ENCODE data around the gene NLGN3. TPM values are rescaled to one million over a fixed set of nuclear protein-coding genes. Genes with fewer than 3 reads are reported as not detected.

NLGN3 gene
- polyA plus RNA-seq, 2 of the 4 experiments (the other 2 are of a cell fraction) = 0.84 to 1.00 TPM

- Histone ChIP-seq H3K9me3 (no peaks in the 10 kb centered on the region), H3K27ac (no peak overlapping the region), H3K4me3 (no peak overlapping the region), H3K4me1 (no peaks in the 10 kb centered on the region), H3K4me2 (no peak overlapping the region)
- ChIA-PET POLR2A (no interaction called here), CTCF (interaction anchor here (0.8 to 1.0 kb wide), 3 partner anchors 25 to 27 kb away, joined by 3 to 4 read pairs (median 3); no protein-coding TSS in a partner anchor)
- FAIRE-seq (no peak), DNase-seq (ENCODE audit: low read depth in 1 of 2, low spot score in 1 of 2) (no peak), ATAC-seq (no peak)
- WGBS (ENCODE audit: missing lambda C conversion rate) = 41% methylated on average over 3 of the region's 3 CpGs
- TF ChIP-seq SMC3 (IDR thresholded peaks at IDR 0.05) (no peak), CHD4 (IDR thresholded peaks at IDR 0.05; ENCODE audit: borderline replicate concordance) (no peak), HOXB13 (CRISPR knock-in tag; IDR thresholded peaks at IDR 0.05; ENCODE audit: low read depth) (no peak), POLR2AphosphoS2 (conservative IDR thresholded peaks at IDR 0.05; ENCODE audit: low read length) (no peak), NR3C1 (IDR thresholded peaks at IDR 0.05) (no peak), SREBF2 (IDR thresholded peaks at IDR 0.05) (no peak), ZC3H11A (IDR thresholded peaks at IDR 0.05) (no peak), KDM5A (IDR thresholded peaks at IDR 0.05) (no peak), POLR2A (IDR thresholded peaks at IDR 0.05; ENCODE audit: low read length) (no peak), ATOH8 (CRISPR knock-in tag; IDR thresholded peaks at IDR 0.05; ENCODE audit: low read depth) (no peak), ESRRA (IDR thresholded peaks at IDR 0.05; ENCODE audit: borderline replicate concordance, low read length) (no peak), MAFK (IDR thresholded peaks at IDR 0.05; ENCODE audit: partially characterized antibody) (no peak), ZFP36 (IDR thresholded peaks at IDR 0.05; ENCODE audit: borderline replicate concordance, partially characterized antibody) (no peak), RCOR1 (IDR thresholded peaks at IDR 0.05; ENCODE audit: low read depth, low read length) (no peak), MAX (IDR thresholded peaks at IDR 0.05) (no peak), FOSL2 (IDR thresholded peaks at IDR 0.05) (no peak), FOSL2 (CRISPR knock-in tag; IDR thresholded peaks at IDR 0.05) (no peak), KDM1A (IDR thresholded peaks at IDR 0.05; ENCODE audit: low read depth) (no peak)
These were observed 42.3 kb upstream of the NLGN3 start for GRCh38 chrX:71102292-71102691.

- no peak for DNase-seq (ENCODE audit: low read depth in 1 of 2, low spot score in 1 of 2)
- no peak overlapping the region for H3K4me2 ChIP-seq
- H3K27ac ChIP-seq = no peak overlapping the region
- TF ChIP-seq ZSCAN20 (CRISPR knock-in tag; IDR thresholded peaks at IDR 0.05) (no peak), CBX2 (IDR thresholded peaks at IDR 0.05; ENCODE audit: borderline replicate concordance, low read depth) (no peak), POLR2A (IDR thresholded peaks at IDR 0.05; ENCODE audit: low read length) (no peak), HOXB13 (CRISPR knock-in tag; IDR thresholded peaks at IDR 0.05; ENCODE audit: low read depth) (no peak), HOXA7 (CRISPR knock-in tag; IDR thresholded peaks at IDR 0.05) (no peak), NR3C1 (IDR thresholded peaks at IDR 0.05) (no peak), HEYL (CRISPR knock-in tag; IDR thresholded peaks at IDR 0.05) (no peak), BCL3 (IDR thresholded peaks at IDR 0.05) (no peak), RAD21 (conservative IDR thresholded peaks at IDR 0.05 in 1 of 2, IDR thresholded peaks at IDR 0.05 in 1 of 2) (no peak), TP53 (CRISPR knock-in tag; IDR thresholded peaks at IDR 0.05) (no peak)
- ChIA-PET CTCF (interaction anchor here (1.0 kb wide), 2 partner anchors 24 to 26 kb away, joined by 3 to 4 read pairs; no protein-coding TSS in a partner anchor), POLR2A (interaction anchor here (0.6 kb wide), 1 partner anchor 32 kb away, joined by 3 read pairs; no protein-coding TSS in a partner anchor)
- 76% methylated on average over 8 of the region's 10 CpGs for WGBS (ENCODE audit: missing lambda C conversion rate)
- no peak overlapping the region for H3K4me3 ChIP-seq
- FAIRE-seq = no peak
- ATAC-seq = no peak
- no peaks in the 10 kb centered on the region for H3K4me1 ChIP-seq
- H3K9me3 ChIP-seq = no peaks in the 10 kb centered on the region
These were observed 41.3 kb upstream of the NLGN3 start for GRCh38 chrX:71103110-71103983.
